AML-193 (cell line): ENCODE results near the gene ENAH.

Experiments
- DNase-seq, 2 experiments: peaks; one replicate each; lab custom pipeline; 2025; lab: John Stamatoyannopoulos, UW

The ENAH gene

DNA sequence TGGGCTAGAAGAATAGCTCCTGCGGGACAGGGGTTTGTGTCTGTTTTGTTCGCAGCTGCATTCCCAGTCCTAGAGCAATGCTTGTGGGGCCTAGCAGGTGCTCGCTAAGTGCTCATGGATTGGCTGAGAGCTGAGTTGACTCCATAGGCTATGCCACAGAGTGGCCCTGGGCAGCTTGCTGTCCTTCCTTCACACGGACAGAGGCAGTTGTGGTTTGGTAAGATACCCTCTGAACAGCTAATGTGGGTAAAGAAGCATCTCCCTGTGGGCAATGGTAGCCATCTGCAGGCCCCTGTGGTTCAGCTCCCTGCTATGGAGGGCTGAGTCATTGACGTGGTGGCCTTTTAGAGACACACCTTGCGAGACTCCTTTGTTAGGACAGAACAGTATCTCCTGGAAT, 201.6 kb downstream of the ENAH start:
- no peak for DNase-seq

DNA sequence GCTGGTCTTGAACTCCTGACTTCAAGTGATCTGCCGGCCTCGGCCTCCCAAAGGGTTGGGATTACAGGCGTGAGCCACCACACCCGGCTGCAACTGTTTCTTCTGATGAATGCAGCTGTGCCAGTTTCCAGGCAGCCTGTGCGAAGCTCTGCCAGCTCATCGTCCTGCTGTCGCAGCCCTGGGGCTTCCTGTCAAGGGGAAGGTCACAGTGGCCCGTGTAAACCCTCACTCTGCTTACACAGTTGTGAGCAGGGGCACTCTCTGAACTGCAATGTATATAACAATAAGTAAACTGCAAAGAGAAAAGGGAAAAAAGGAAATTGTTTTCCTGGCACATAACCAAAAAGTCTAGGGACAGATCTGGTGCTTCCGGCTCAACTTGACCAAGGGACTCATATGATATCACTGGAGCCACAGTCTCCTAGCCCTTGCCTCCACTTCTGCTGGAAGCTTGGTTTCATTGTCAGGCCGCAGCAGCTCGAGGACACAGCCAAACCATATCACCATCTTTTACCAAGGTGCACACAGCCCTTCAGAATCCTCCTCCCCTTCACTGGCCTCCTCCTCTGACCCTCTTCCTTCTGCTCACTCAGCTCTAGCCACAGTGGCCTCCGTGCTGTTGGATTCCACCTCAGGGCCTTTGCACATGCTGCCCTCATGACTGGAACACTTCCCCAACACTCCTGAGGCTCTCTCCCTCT, 202.3 kb downstream of the ENAH start:
- peak in 1 of 2 experiments; percentile 4 for DNase-seq

DNA sequence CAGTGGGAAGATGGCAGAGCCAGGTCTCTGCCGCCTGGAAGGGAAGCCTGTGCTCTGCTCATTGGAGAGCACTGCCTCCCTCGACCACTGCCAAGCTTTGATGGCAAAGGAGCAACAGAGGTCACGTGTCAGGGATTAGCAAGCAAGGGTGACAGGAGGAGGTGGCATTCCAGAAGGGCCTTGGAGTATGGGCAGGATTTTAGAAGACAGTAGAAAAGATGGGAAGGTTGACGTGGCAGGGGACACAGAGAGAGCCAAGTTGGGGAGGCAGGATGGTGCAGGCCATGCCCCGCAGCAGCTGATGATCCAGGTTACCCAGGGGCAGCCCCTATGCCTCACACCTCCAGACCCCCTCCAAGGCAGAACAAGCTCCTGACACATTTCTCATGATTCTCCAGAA, 203.1 kb downstream of the ENAH start:
- DNase-seq: no peak

DNA sequence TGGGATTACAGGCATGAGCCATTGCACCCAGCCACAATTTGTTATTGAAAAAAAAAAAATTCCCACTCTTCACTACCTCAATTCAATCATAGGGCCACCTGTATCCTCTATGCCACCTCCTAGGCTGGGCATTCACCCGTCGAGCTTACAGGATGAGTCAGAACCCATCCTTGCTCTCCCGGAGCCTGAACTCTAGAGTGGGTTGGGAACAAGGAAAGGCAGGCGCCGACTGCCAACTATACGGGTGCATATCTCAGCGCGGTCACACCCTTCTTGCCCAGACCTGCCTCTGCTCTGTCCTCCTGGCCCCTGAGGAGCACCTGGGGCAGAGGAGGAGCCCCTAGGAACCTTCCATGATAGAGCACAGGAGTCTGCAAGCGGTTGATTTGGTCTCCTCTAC, 203.7 kb downstream of the ENAH start:
- DNase-seq: no peak

DNA sequence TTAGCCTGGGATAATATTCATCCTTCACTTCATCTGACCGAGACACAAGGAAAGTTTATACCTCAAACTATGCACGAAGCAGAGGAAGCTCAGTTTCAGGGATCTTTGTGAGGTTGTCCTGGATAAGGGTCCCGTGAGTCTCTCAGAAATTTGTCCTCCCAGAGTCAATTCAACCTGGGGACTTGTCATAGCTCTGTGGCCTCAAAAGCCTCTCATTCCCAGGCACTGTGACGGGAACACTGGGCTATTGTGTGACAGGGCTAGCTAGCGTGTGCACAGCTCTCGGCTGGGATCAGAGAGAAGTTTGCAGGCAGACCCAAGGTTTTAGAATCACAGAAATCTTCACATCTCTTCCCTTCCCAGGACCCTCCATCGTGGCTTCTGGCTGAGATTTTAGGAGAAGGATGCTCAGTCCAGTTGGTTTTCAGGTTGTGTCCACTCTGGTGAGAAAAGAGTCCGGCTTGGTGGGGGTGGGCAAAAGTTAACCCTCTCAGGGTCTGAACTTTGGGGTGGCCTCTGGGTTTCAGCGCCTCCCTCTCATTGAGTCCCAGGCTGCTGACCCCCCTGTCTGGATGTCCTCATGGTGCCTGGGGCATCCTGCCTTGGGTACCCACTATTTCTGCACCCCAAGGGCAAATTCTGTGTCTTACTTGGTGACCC, 204.6 kb downstream of the ENAH start:
- no peak for DNase-seq

DNA sequence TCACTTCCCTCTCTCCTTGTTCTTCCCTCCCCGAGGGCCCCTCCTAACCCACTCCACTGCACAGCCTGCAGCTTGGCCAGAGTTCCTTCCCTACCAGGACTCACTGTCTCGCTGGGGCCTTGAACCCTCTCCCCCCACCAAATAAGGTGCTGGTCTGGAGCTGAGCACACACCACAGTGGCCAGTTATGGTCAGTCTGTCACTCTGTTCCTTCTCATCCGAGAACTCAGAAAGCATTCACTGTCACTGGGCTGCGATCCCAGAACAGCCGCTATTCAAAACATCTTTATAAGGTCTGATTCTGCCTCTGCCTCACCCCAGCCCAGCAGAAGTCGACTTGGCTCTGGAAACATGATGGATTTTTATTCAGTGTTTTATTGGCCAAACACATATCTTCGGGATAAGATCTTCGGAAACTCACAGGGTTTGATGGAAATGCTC, 205.3 kb downstream of the ENAH start:
- no peak for DNase-seq

DNA sequence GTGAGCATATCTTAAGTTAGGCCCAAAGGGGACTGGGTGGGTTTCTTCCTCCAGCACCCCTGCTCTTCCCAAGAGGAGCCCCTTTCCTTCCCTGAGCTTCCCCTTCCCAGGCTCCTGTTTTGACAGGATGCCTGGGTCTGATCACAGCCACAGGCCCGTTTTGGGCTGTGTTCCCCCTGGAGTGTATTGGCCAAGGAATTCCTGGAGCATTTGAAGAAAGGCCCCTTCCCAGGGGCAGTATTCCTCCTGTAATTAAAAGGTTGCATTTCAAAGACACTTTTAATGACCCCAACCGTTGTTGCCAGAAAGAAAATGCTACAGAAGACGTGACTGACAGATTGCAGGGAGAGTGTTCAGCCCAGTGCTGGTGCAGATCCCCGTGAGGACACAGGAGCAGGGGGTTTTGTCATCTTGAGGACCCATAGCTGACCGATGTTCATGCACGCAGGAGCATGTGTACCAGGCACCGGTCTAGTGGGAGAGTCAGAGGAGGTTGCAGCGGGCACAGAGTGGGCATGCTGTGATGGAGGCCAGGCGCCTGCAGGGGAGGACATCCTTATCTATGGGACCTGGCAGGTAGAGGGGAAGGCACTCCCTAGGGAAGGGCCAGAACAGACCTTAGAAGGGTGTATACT, 205.8 kb downstream of the ENAH start:
- DNase-seq: no peak

DNA sequence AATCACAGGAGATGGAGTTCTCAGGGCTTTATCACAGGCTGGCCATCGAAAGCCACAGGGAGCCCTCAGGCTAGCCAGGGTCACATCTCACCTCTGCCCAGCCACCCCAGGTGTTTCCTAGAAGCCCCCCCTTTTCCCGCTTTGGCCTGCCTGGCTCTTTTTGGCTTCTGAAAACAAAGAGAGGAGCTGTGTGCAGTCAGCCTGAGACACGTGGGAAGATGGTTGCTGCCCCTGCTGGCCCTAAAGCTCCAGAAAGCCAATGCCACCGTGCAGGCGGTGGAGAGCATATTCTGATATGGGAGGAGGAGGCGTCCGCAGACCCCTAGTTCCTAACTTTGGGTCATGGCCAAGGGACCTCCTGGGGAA, 206.3 kb downstream of the ENAH start:
- no peak for DNase-seq

DNA sequence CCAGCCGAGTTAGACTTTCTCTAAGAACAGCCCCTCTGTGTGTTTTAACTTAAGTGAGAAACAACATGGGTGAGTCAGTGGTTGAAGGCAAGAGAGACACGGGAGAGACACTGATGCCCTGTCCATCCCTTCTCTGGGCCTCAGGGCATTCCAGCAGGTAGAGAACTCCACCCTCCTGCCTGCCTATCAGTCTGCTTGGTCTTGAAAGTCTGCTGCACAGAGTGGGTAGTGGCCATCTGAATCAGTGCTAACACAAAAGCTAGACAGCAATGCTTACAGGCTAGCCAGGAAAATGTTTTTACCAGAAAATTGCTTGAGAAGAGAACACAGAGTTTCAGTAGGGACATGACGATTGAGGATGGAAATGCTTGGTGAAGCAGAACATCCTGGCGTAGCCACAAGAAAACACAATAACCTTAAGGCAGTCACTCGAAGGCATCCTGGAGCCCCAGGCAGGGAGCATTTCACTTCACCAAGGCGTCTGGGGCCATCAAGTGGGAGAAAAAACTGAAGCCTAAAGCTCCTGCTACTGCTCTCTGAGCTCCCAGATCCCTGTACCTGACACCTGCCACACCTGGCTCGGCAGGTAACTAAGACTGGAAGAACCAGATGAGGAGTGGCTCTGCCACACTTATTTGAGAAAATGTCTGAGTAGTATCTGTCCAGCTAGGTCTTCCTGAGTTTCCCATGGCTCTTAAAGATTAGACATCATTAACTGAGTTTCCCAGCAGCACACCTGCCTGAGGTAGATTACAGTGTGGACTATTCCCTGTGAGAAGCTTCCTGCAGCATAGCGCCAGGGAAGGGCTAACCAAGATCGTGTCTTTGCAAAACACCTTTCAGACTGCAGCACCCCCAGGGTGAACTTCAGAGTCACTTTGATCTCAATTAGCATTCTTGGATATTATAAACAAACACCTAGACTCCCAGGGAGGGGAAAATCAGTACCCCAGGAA, 207.0 kb downstream of the ENAH start:
- DNase-seq: no peak

DNA sequence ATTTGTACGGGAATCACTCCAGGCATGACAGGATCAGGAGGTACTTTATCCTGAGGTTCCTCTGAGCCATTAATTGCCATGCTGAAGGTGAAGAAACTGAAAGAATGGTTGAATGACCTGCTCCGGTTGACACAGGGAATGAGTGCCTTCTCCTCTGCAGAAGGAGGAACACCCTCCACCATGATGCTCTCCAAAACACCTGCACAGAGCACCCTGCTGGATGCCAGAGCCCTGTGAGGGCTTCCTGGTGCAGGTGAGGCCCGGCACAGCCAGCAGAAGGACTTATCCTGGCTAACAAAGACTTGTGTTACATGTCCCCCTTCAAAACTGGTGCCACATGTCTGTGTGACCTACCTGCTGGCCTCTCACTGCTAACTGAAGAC, 210.8 kb downstream of the ENAH start:
- DNase-seq: no peak

DNA sequence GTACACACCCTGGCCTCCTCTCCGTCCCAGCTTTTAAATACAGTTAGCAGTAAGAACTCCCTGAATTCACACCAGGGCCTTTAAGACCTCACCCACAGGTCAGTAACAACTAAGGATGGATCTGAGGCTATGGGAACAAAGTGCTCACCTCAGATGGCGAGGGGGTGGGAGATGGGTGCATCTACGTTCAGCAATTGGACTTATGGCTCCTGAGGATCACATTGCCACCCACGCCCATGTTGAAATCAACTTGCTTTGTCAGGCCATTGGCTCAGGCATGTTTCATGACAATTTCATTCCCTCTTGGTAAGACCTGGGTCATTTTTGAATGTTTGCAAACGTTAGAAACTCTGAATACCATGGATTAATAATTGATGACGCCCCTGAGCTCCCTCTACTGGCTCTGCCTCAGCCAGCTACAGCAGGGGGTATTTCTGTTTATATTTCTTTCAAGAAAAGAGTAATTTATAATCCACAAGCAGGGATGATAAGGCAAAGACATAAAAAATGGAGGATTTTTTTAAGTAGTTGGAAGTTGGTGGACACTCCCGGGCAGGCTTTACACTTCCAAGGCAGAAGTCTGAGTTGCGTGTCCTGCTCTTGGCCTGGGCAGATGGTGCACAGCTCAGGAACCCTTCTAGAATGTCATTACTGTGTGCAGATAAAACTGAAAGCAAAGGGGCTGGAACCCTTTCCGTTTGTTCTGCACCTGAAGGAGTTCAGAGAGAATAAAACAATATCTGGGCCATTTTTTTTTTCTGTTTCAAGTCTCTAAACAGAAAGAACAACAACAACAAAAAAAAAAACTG, 211.4 kb downstream of the ENAH start:
- DNase-seq: no peak

DNA sequence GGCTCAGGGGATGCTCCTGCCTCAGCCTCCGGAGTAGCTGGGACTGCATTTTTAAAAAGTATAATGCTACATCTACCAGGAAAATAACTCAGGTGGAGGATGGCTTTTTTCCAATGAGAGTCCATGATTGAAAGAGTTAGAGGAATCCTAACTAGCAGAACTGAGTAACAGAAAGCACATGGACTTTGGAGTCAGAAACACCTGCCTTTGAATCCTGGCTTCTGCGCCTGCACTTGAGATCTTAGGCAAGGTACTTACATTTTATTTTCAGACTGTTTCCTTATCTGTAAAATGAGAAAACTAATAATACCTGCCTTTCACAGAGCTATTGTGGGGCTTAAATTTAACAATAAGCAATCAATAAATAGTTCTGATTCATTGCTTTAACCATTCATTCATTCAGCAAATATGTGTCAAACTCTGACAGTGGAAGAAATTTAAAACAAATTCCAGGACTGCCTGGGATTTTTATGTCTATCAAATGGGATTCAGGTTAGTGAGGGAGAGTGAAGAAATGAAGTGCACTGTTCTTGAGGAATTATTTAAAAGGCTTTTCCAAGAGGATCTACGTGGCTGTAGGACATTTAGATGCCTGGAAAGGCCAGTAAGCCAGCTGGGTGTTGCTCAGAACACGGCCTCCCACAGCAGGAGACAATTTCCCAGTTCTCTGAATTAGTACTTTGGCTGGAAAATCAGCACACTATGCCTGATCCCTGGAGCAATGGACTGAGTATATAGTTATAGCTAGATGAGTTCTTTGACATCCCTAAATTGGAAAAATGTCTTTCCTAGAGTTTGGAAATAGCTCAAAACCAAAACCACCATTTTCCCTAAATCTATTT, 212.3 kb downstream of the ENAH start:
- no peak for DNase-seq

DNA sequence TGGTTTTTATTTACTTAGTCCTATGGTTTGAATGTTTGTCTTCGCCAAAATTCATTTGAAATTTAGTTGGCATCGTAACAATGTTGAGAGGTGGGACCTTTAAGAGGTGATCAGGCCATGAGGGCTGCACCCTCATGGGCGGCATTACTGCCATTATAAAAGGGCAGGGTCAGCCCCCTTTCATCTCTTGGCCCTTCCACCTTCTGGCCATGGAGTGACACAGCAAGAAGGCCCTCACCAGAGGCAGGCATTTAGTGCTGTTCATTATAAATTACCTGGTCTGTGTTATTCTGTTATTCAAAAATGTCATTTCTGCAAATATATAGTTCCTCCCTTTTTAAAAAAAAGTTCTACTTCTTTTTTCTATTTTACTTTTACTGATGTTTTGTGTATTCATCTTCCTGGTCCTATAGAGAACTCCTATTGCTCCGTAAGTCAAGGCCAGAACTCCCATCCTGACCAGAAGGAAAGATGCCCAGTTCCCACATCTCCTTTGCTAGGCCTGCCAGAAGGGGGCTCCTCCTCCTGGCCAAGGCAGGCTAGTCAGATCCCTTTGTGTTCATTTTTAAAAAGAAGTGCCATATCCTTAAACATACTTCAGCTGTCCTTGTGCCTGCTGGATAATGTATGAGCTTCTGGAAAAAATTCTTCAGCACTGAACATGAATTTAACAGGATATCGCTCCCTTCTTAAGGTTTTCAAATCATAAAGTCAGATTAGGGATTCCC, 215.0 kb downstream of the ENAH start:
- peak; percentile 21 to 28 for DNase-seq
